ENCODE data around the gene TIMM10. TPM values are rescaled to one million over a fixed set of nuclear protein-coding genes. Genes with fewer than 3 reads are reported as not detected.

TIMM10 gene
- polyA plus RNA-seq, 1 experiment: 76.6 TPM

DNA sequence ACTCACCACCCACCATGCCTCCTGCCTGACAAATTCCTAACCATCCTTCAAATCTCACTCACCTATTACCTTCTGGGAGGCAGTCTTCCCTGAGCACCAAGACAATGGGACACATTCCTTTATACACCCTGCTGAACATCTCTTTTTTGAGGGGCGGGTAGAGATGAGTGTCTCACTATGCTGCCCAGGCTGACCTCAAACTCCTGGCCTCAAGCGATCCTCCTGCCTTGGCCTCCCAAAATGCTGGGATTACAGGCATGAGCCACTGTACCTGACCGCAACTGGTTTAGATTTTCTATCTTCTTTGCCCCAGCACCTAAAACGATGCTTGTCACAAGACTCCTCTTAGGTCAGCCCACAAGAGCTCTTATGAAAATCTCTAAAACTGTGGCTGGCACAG lies 7.1 kb downstream of the TIMM10 start:
- Histone ChIP-seq H3K4me3 (ENCODE audit: low read depth, low read length) (no peak overlapping the region), H3K9me3 (ENCODE audit: control insufficient read depth, insufficient read depth, low read length) (no peaks in the 10 kb centered on the region), H3K27ac (ENCODE audit: low read depth, low read length) (no peak overlapping the region), H3K27me3 (ENCODE audit: control insufficient read depth, insufficient read depth, low read length) (no peaks in the 10 kb centered on the region)
- ChIA-PET POLR2A (no interaction called here), CTCF (interaction anchor here (0.9 to 7.6 kb wide), 3 partner anchors 30 to 178 kb away, joined by 3 to 215 read pairs (median 121); no protein-coding TSS in a partner anchor)
- TF ChIP-seq, protein P1, sequence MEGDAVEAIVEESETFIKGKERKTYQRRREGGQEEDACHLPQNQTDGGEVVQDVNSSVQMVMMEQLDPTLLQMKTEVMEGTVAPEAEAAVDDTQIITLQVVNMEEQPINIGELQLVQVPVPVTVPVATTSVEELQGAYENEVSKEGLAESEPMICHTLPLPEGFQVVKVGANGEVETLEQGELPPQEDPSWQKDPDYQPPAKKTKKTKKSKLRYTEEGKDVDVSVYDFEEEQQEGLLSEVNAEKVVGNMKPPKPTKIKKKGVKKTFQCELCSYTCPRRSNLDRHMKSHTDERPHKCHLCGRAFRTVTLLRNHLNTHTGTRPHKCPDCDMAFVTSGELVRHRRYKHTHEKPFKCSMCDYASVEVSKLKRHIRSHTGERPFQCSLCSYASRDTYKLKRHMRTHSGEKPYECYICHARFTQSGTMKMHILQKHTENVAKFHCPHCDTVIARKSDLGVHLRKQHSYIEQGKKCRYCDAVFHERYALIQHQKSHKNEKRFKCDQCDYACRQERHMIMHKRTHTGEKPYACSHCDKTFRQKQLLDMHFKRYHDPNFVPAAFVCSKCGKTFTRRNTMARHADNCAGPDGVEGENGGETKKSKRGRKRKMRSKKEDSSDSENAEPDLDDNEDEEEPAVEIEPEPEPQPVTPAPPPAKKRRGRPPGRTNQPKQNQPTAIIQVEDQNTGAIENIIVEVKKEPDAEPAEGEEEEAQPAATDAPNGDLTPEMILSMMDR (IDR thresholded peaks at IDR 0.05; ENCODE audit: low read depth, low read length): no peak
- DNase-seq (ENCODE audit: low read depth, low spot score): no peak

DNA sequence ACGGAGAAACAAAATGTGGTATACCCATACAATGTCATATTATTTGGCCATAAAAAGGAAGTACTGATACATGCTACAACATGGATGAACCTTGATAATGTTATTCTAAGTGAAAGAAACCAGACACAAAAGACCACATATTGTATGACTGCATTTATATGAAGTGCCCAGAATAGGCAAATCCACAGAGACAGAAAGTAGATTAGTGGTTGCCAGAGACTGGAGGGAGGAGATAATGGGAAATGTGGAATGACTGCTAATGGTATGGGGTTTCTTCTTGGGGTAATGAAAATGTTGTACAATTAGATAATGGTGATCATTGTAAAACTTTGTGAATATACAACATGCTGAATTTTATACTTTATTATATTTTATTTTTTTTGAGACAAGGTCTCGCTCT lies 9.4 kb downstream of the TIMM10 start:
- Histone ChIP-seq H3K4me3 (ENCODE audit: low read depth, low read length) (no peak overlapping the region), H3K27ac (ENCODE audit: low read depth, low read length) (no peak overlapping the region), H3K27me3 (ENCODE audit: control insufficient read depth, insufficient read depth, low read length) (no peaks in the 10 kb centered on the region), H3K9me3 (ENCODE audit: control insufficient read depth, insufficient read depth, low read length) (no peaks in the 10 kb centered on the region)
- ChIA-PET POLR2A (no interaction called here), CTCF (interaction anchor here (0.7 to 2.3 kb wide), 5 partner anchors 28 to 1002 kb away, joined by 3 to 11 read pairs (median 4); no protein-coding TSS in a partner anchor)
- TF ChIP-seq, protein P1 (IDR thresholded peaks at IDR 0.05; ENCODE audit: low read depth, low read length): no peak
- no peak for DNase-seq (ENCODE audit: low read depth, low spot score)

DNA sequence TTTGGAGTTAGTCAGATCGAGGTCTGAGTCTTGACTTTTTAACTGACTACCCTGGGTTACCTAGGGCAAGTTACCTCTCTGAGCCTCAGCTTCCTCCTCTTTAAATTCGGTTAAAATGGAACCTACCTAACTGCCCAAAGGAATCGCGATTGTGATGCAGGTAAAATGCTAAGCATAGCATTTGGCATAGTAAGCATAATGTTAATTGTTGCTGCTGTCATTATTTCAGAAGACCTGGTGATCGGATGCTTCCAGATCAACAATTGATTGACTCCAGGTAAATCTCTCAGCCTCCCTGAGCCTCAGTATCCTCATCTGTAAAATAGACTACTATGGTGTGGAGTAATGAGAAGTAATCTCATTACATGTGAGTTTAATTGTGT lies 14.5 kb downstream of the TIMM10 start:
- H3K9me3 ChIP-seq (ENCODE audit: control insufficient read depth, insufficient read depth, low read length): no peaks in the 10 kb centered on the region; the same call in 1 of the 2 replicates
- ChIA-PET POLR2A (interaction anchor here (0.5 kb wide), 1 partner anchor 1064 kb away, joined by 3 read pairs; no protein-coding TSS in a partner anchor), CTCF (interaction anchor here (0.9 to 6.4 kb wide), 9 partner anchors 11 to 129 kb away, joined by 3 to 52 read pairs (median 5); partner anchors contain the start of gene RTN4RL2)
- TF ChIP-seq, protein P1 (IDR thresholded peaks at IDR 0.05; ENCODE audit: low read depth, low read length): no peak
- DNase-seq (ENCODE audit: low read depth, low spot score): no peak
- no peaks in the 10 kb centered on the region for H3K27me3 ChIP-seq (ENCODE audit: control insufficient read depth, insufficient read depth, low read length)
- H3K27ac ChIP-seq (ENCODE audit: low read depth, low read length): no peak overlapping the region
- peak overlapping the region; percentile 85 for H3K4me3 ChIP-seq (ENCODE audit: low read depth, low read length)

DNA sequence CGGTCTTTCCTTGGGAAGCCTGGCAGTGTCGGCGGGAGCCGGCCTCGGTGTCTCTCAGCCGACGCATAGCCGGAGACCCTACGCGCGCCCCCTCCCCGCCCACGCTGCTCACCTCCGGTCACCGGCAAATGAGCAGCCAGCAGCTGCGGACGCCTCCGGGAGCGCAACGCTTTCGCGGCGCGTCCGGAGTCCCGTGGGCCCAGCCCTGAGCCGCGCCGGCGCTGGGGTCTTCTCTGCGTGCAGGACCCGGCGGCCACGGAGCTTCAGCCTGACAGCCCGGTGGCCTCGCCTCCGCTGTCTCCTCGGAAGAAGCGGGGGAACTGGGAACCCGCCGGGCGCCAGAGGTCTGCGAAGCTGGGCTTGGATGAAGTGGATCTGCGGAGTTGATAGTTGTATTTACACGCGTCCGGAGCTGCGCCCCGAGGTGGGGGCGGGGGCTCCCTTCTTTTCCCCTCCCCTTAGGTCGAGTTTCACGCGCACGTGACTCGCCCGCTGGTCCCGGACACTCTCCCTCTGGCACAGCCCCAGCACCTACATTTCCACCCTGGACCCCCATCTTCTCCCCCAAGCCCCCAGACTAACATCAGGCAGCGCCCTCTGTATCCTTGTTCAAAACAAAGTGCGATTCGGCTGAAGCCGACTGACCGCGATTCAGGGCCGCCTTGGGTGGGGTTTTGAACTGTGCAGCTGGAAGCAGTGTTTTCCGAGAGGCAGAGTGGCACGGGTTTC lies 15.1 kb downstream of the TIMM10 start, which contains the start of gene SLC43A1:
SLC43A1 (minus strand) TSS at position 371 of the 729 bp plus-strand sequence. CDS start 1,591 bp downstream, outside the sequence.
- Histone ChIP-seq H3K4me3 (ENCODE audit: low read depth, low read length) (peak within 1 kb of the TSS; percentile 85), H3K27ac (ENCODE audit: low read depth, low read length) (peak within 1 kb of the TSS; percentile 57), H3K9me3 (ENCODE audit: control insufficient read depth, insufficient read depth, low read length) (no peaks in the 10 kb centered on the region; the same call in 1 of the 2 replicates), H3K27me3 (ENCODE audit: control insufficient read depth, insufficient read depth, low read length) (no peaks in the 10 kb centered on the region)
- POLR2A ChIA-PET: interaction anchor here (0.5 kb wide), 1 partner anchor 1064 kb away, joined by 3 read pairs; no protein-coding TSS in a partner anchor
- TF ChIP-seq, protein P1 (IDR thresholded peaks at IDR 0.05; ENCODE audit: low read depth, low read length): no peak
- DNase-seq (ENCODE audit: low read depth, low spot score): no peak
- CTCF ChIA-PET: interaction anchor here (0.9 to 6.4 kb wide), 9 partner anchors 11 to 129 kb away, joined by 3 to 52 read pairs (median 8); partner anchors contain the start of gene RTN4RL2

All from AG04450 (cell line).